HepG2 (cell line): ENCODE data around the gene ITGA7. TPM values are rescaled to one million over a fixed set of nuclear protein-coding genes. Genes with fewer than 3 reads are reported as not detected.

Experiments used
- ATAC-seq: fragments of 200-7000 bp; cut with Tn5 transposase; 3 replicates; pipeline ENCODE4 v1.9.1; 2020; ENCODE audit warnings: mild to moderate bottlenecking, moderate library complexity
- BruUV-seq: library from RNA; stranded (reverse); fragments of 400-500 nt; replicated peaks from 2 replicates; lab custom pipeline; 2021; lab: Mats Ljungman, UMichigan
- CTCF ChIA-PET: fragments of 300-600 bp; formaldehyde crosslinking; extraction: SDS; loops from one replicate; lab custom pipeline; 2021; ENCODE audit warnings: low total read pairs, inconsistent platforms, low intra/inter-chr PET ratio; lab: Yijun Ruan, JAX
- POLR2A ChIA-PET: fragments of 350-600 bp; sonication (Branson Sonifier 250); formaldehyde crosslinking; loops from one replicate; lab custom pipeline; 2020; ENCODE audit warnings: antibody characterized with exemption, inconsistent platforms; lab: Yijun Ruan, JAX
- DNase-seq: peaks from one replicate; pipeline ENCODE4 v3.0.0-alpha.2; 2015; ENCODE audit warnings: low spot score
- FAIRE-seq: peaks from 3 replicates; lab custom pipeline; 2011; peaks lifted over from hg19 to GRCh38; lab: Jason Lieb, UNC
- H2AFZ ChIP-seq: one replicate; pipeline ENCODE4 v1.6.1; 2011; ENCODE audit warnings: low read length, inconsistent platforms
- H3K27ac ChIP-seq: fragments of 300-600 bp; 3 replicates; pipeline ENCODE4 v1.8.0; 2011; ENCODE audit warnings: mixed run types, mild to moderate bottlenecking, mixed read lengths, low read length, inconsistent platforms; ENCODE audit not compliant: insufficient read depth; ENCODE audit errors: extremely low read length
- H3K27me3 ChIP-seq, 2 experiments: fragments of 200-600 bp in 1 of 2; 2 replicates in 1 of 2; 3 replicates in 1 of 2; pipeline versions ENCODE4 v1.6.0 to v1.8.0; 2011; ENCODE audit warnings: low read length in 2 of 2, mild to moderate bottlenecking in 2 of 2, moderate library complexity in 2 of 2, inconsistent platforms in 1 of 2; ENCODE audit not compliant: insufficient read depth in 2 of 2, control insufficient read depth in 1 of 2
- H3K36me3 ChIP-seq, 2 experiments: fragments of 200-600 bp in 1 of 2; replicated peaks in 1 of 2; 2 replicates in 1 of 2; 3 replicates in 1 of 2; pipeline versions ENCODE4 v1.5.1 to v1.8.0; 2011; ENCODE audit warnings: low read length in 2 of 2, inconsistent platforms in 1 of 2; ENCODE audit not compliant: insufficient read depth in 2 of 2, control insufficient read depth in 1 of 2
- H3K4me1 ChIP-seq: 2 replicates; pipeline ENCODE4 v1.5.1; 2012; ENCODE audit warnings: low read length, inconsistent platforms; ENCODE audit not compliant: insufficient read depth
- H3K4me2 ChIP-seq: 2 replicates; pipeline ENCODE4 v1.6.0; 2011; ENCODE audit warnings: low read depth, low read length, inconsistent platforms
- H3K4me3 ChIP-seq, 3 experiments: fragments of 200-600 bp in 1 of 3; sonication (generic), shearing (Covaris generic) in 1 of 3; replicated peaks in 1 of 3; 2 replicates each; pipeline ENCODE4 v1.5.1; 2011 to 2016; ENCODE audit warnings: low read length in 3 of 3, inconsistent platforms in 2 of 3, low read depth in 2 of 3, mild to moderate bottlenecking in 2 of 3, control low read depth in 1 of 3, mixed read lengths in 1 of 3; ENCODE audit not compliant: insufficient read depth in 1 of 3
- H3K79me2 ChIP-seq: one replicate; pipeline ENCODE4 v1.6.1; 2011; ENCODE audit warnings: low read length, inconsistent platforms; ENCODE audit not compliant: insufficient read depth
- H3K9ac ChIP-seq: 2 replicates; pipeline ENCODE4 v1.6.0; 2011; ENCODE audit warnings: mild to moderate bottlenecking, low read depth, low read length, inconsistent platforms; ENCODE audit not compliant: insufficient read depth
- H3K9me3 ChIP-seq: 2 replicates; pipeline ENCODE4 v1.5.1; 2012; ENCODE audit warnings: mild to moderate bottlenecking, low read length
- H4K20me1 ChIP-seq: 2 replicates; pipeline ENCODE4 v1.6.0; 2011; ENCODE audit warnings: inconsistent platforms, mild to moderate bottlenecking, low read length, moderate library complexity; ENCODE audit not compliant: insufficient read depth
- HIVEP1 ChIP-seq: sonication (generic); formaldehyde crosslinking; IDR thresholded peaks from 2 replicates; pipeline ENCODE4 v1.4.0; 2020; ENCODE audit warnings: mild to moderate bottlenecking, missing genetic modification reagents
- HOMEZ ChIP-seq: IDR thresholded peaks from 2 replicates; pipeline ENCODE4 v1.6.1; 2016; ENCODE audit warnings: low read depth
- MAFG ChIP-seq: sonication (generic); formaldehyde crosslinking; IDR thresholded peaks from 2 replicates; pipeline ENCODE4 v1.5.1; 2020; ENCODE audit warnings: mild to moderate bottlenecking, missing genetic modification reagents
- NCOA5 ChIP-seq: sonication (generic); formaldehyde crosslinking; IDR thresholded peaks from 2 replicates; pipeline ENCODE4 v1.4.0; 2020; ENCODE audit warnings: missing genetic modification reagents
- RAD21 ChIP-seq: fragments of 450-650 bp; formaldehyde crosslinking; IDR thresholded peaks from 2 replicates; pipeline ENCODE4 v1.5.0; 2020; ENCODE audit warnings: mild to moderate bottlenecking
- SPEN ChIP-seq: sonication (generic); formaldehyde crosslinking; IDR thresholded peaks from 2 replicates; pipeline ENCODE4 v1.5.1; 2020; ENCODE audit warnings: low read depth, mild to moderate bottlenecking, missing genetic modification reagents
- ZNF598 ChIP-seq: sonication (generic); formaldehyde crosslinking; IDR thresholded peaks from 2 replicates; pipeline ENCODE4 v1.5.1; 2020; ENCODE audit warnings: mild to moderate bottlenecking, missing genetic modification reagents, borderline replicate concordance
- ZNF644 ChIP-seq: IDR thresholded peaks from 2 replicates; pipeline ENCODE4 v1.6.1; 2016; ENCODE audit warnings: low read depth
- WGBS: methylation state at CpG from one replicate; pipeline ENCODE4 v1.1.6; 2017; ENCODE audit warnings: low lambda C conversion rate; 5-methylcytosine and 5-hydroxymethylcytosine counted together
- in situ Hi-C: cut with HindIII; loops from 2 replicates; pipeline ENCODE4 v1.10.0; 2017; ENCODE audit warnings: low pct_unique_long_range_greater_than_20kb; ENCODE audit not compliant: extremely low pct_ligation_motif_present
- intact Hi-C: fragments of 100-400 bp; cut with micrococcal nuclease; formaldehyde crosslinking; loops from one replicate; pipeline ENCODE4 v1.10.0; 2022; ENCODE audit not compliant: unreplicated experiment
- polyA plus RNA-seq, 8 experiments: library from polyadenylated mRNA; depleted of rRNA in 3 of 8; stranded (reverse) in 7 of 8; unstranded in 1 of 8; fragments of >200 nt; fragmentation: Illumina TruSeq in 4 of 8; extraction: Trizol in 4 of 8; gene quantifications; 2 replicates each; pipeline versions ENCODE4 v1.2.1 to v1.2.3, GENCODE V29; 2011 to 2016; ENCODE audit warnings: low read depth in 4 of 8, missing spikeins in 1 of 8, mixed read lengths in 1 of 8; ENCODE audit not compliant: insufficient read depth in 1 of 8
- total RNA-seq, 5 experiments: library from RNA; depleted of rRNA; stranded (reverse); fragments of >200 nt; fragmentation: Illumina TruSeq; extraction: Trizol; gene quantifications; 2 replicates each; pipeline ENCODE4 v1.2.3, GENCODE V29; 2016; ENCODE audit warnings: low read depth in 1 of 5
- TF ChIP-seq, protein P1 (sequence below): sonication (generic); formaldehyde crosslinking; IDR thresholded peaks from 2 replicates; pipeline ENCODE4 v1.5.1; 2020; ENCODE audit warnings: mild to moderate bottlenecking, missing genetic modification reagents, borderline replicate concordance

Gene ITGA7
- total and polyA plus RNA-seq, 2 of the 13 experiments (the other 11 are each of a cell fraction or from before 2014, with no cell fraction given) = 0.65 to 0.75 TPM

GRCh38 chr12:55726971-55727370, 19.3 kb upstream of the ITGA7 start (continued):
- no peak for TF ChIP-seq SPEN (CRISPR knock-in tag)
- no peak for TF ChIP-seq HOMEZ
- TF ChIP-seq MAFG (CRISPR knock-in tag) = no peak

GRCh38 chr12:55725556-55725955, 17.9 kb upstream of the ITGA7 start:
- DNase-seq = no peak
- H3K4me2 ChIP-seq = no peak overlapping the region
- intact Hi-C loops (no loop called here), in situ Hi-C loops (no loop called here)
- H3K27me3 ChIP-seq = no peaks in the 10 kb centered on the region; a peak in 1 of 5 replicates
- H4K20me1 ChIP-seq = 0 out of 2 replicates have a peak, but pooled peaks cover 8% of the 10 kb centered on the region
- CTCF ChIA-PET = interaction anchor here (3.4 kb wide), 1 partner anchor 11 kb away, joined by 36 read pairs; no protein-coding TSS in a partner anchor
- peaks cover 12% of the 10 kb centered on the region for H3K79me2 ChIP-seq
- no TSS peak for BruUV-seq
- H3K27ac ChIP-seq = no peak overlapping the region
- TF ChIP-seq ZNF598 (no peak), RAD21 (CRISPR knock-in tag) (no peak), NCOA5 (CRISPR knock-in tag) (no peak), HIVEP1 (no peak), SPEN (CRISPR knock-in tag) (no peak), ZNF644 (CRISPR knock-in tag) (no peak)
- TF ChIP-seq, protein P1, sequence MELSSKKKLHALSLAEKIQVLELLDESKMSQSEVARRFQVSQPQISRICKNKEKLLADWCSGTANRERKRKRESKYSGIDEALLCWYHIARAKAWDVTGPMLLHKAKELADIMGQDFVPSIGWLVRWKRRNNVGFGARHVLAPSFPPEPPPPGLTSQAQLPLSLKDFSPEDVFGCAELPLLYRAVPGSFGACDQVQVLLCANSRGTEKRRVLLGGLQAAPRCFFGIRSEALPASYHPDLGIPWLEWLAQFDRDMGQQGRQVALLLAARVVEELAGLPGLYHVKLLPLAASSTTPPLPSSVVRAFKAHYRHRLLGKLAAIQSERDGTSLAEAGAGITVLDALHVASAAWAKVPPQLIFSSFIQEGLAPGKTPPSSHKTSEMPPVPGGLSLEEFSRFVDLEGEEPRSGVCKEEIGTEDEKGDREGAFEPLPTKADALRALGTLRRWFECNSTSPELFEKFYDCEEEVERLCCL = no peak
- no peaks in the 10 kb centered on the region for H3K9me3 ChIP-seq
- FAIRE-seq = no peak
- H3K9ac ChIP-seq = no peak overlapping the region
- ATAC-seq = no peak
- peaks cover 68% of the 10 kb centered on the region for H3K4me1 ChIP-seq
- no peak overlapping the region for H3K4me3 ChIP-seq
- POLR2A ChIA-PET = interaction anchor here (1.3 to 2.0 kb wide), 3 partner anchors 12 to 248 kb away, joined by 3 to 14 read pairs (median 8); partner anchors contain the start of gene RAB5B
- 97% methylated on average over 3 of the region's 3 CpGs for WGBS
- H2AFZ ChIP-seq = no peak overlapping the region
- peaks cover 10 to 25% of the 10 kb centered on the region in 2 experiments; a peak in 4 of 5 replicates for H3K36me3 ChIP-seq
